ENCODE measurements around the gene PNKD.

Gene PNKD

DNA sequence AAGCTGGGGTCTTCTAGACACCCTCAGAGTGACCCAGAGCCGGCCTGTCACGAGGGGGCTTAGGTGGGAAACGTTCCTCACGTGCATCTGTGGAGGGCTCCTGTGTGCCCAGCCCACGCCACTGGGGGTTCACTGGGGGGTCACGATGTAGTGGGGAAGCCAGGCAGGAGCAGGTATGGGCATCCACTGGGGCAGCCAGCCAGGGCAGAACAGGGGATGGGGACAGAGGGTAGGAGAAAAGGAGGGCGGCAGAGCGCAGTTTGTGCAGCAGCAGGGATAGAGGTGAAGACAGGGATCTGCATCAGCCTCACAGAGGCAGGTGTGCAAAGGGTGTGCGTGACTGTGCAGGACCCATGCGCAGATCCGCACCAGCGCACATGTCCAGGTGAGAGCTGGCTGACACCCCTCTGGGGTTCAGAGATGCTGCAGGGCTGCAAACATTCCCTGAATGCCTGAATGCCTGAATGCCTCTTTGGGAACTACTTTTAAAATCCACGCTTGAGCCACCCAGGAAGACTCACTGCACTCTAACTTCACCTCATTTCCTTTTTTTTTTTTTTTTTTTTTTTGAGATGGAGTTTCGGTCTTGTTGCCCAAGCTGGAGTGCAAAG lies 10.0 kb downstream of the PNKD start:
- no peak overlapping the region for H3K4me3 ChIP-seq (ENCODE audit: low read depth, low read length)
- TF ChIP-seq, protein P1, sequence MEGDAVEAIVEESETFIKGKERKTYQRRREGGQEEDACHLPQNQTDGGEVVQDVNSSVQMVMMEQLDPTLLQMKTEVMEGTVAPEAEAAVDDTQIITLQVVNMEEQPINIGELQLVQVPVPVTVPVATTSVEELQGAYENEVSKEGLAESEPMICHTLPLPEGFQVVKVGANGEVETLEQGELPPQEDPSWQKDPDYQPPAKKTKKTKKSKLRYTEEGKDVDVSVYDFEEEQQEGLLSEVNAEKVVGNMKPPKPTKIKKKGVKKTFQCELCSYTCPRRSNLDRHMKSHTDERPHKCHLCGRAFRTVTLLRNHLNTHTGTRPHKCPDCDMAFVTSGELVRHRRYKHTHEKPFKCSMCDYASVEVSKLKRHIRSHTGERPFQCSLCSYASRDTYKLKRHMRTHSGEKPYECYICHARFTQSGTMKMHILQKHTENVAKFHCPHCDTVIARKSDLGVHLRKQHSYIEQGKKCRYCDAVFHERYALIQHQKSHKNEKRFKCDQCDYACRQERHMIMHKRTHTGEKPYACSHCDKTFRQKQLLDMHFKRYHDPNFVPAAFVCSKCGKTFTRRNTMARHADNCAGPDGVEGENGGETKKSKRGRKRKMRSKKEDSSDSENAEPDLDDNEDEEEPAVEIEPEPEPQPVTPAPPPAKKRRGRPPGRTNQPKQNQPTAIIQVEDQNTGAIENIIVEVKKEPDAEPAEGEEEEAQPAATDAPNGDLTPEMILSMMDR (IDR thresholded peaks at IDR 0.05; ENCODE audit: low read depth, low read length) = no peak

DNA sequence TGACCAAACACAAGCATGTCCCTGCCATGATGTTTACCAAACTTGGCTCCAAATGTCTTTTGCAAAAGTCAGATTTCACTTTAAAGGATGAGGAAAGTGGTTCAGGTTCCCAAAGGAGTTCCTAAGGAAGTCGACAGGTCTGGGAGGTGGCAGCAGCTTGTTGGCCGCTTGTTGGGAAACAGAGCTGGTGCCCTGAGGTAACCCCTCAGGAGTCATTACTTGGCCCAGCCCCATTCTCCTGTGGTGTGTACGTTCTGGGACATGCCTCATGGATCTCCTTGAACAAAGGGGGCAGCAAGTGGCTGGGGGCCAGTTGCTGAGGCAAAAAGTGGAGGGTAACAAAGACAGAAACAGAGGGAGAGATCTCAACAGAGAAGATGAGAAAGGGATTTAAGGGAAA lies 11.1 kb downstream of the PNKD start:
- TF ChIP-seq, protein P1 (IDR thresholded peaks at IDR 0.05; ENCODE audit: low read depth, low read length) = no peak
- no peak overlapping the region for H3K4me3 ChIP-seq (ENCODE audit: low read depth, low read length)

DNA sequence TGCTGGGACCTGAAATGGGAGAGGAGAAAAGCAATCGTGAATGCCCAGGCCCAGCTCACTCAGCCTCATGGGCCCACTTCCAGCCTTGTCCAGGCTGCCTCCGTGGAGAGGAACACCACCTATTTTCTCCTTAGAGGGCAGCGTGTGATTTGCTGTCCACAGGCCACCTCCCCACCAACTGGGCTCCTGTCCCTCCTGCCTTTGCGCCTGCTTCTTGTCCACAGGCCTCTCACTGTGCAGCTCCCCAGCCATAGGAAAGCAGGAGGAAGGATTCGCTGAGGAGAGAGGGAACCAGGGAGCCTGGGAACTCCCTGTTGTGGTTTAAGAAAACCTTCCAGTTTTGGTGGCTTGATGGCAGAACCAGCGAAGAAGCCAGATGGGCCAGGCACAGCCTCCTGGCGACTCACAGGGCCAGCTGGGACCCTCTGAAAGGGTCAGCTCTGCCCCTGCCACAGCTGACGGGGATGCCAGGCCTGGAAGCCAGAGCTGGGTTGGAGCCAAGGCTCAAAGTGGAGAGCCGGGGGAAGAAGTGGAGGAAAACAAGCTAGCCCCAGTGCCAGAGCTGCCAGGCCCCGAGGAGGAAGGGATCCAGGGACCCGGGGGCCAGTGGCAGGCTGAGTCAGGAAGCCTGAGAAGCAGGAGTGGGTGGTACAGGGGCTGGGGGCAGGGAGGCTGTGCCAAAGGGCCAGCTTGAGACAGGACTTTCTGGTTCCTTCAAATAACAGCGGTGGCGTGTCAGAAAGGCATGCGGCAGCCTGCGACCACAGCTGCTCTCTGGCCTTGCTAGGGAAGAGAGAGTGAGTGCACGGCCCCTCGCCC lies 12.1 kb downstream of the PNKD start:
- TF ChIP-seq, protein P1 (IDR thresholded peaks at IDR 0.05; ENCODE audit: low read depth, low read length) = no peak
- H3K4me3 ChIP-seq (ENCODE audit: low read depth, low read length) = no peak overlapping the region

DNA sequence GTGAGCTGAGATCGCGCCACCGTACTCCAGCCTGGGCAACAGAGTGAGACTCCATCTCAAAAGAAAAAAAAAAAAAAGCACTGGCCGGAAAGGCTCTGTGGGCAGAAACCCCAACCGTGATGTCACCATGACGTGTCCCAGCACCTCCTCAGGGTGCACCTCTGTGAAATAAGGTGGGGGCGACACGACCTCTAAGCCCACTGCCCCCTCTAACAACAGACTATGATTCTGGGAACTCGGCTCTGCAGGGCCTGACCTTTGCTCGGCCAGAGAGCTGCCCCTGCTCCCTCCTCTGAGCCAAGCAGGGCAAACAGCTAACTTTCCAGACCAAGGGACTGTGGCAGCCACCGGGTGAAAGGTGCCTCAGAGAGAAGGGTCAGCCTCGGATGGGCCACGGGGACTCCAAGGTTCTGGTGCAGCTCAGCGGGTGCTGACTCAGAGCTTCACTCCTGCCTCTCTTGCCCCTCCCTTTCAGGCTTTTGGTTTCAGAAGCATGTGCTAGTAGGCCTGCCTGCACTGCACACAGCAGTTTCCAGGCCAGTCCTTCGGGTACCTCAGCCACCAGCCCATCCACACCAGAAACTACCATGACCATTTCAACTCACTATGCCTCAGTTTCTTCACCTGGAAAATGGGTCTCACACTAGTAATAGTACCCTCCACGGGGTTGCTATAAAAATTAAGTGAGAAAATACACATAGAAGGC lies 13.9 kb downstream of the PNKD start:
- TF ChIP-seq, protein P1 (IDR thresholded peaks at IDR 0.05; ENCODE audit: low read depth, low read length) = no peak
- H3K4me3 ChIP-seq (ENCODE audit: low read depth, low read length) = peak overlapping the region; percentile 26; the same call in 1 of the 2 replicates

DNA sequence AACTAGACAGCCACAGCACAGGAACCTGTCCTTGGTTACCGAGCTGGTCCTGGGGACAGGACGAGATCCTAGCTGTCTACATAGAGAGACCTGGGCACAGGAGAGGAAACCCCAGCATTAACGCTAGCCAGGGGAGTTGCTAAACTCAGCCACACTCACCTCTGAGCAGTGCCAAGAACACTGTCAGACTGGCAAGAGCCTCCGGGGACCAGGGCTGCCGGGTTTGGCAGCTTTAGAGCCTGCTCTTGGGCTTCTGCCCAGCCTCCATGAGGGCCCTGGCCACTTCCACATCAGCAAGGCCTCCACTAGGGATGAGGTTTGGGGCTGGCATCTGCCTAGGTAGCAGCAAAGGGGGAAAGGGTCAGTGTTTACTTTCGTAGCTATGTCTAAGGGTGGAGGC lies 15.3 kb downstream of the PNKD start:
- TF ChIP-seq, protein P1 (IDR thresholded peaks at IDR 0.05; ENCODE audit: low read depth, low read length) = no peak
- H3K4me3 ChIP-seq (ENCODE audit: low read depth, low read length) = peak overlapping the region; percentile 63

DNA sequence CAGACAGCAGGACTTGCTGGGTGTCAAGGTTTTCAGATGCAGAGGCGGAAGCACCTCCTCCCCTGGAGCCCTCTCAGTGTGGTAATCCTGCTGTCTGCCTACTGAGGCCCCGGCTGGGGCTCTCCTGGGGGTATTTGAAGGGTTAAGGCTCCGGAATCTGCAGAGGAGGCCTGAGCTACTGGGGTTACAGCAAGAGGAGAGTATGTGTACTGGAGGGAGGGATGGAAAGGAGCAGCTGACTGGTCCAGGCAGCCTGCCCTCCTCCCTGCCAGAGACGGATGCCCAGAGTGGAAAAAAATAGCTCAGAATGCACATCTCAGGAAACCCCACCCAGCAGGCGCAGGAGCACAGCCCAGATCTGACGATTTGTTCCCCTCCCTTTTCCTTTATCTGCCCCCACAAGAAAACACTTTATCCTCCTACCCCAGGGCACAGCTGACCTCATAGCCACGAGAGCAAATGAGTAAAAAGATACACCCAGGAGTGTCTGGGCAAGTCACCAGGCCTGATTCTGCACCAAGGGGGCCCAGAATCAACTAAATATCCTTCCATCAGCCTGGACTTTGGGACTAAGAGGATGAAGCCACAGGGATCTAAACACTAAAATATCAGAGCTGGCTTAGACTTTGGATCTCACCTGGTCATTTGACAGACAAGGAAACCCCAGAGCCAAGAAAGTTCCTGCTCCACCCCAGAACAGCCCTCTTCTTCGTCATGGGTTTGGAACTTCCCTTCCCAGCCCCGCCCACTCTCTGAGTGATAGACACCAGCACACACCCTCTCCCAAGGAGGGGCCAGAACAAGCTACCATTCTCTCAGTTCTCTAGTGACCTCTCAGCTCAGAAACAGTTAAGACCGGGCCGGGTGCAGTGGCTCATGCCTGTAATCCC lies 16.5 kb downstream of the PNKD start:
- H3K4me3 ChIP-seq (ENCODE audit: low read depth, low read length) = peak overlapping the region; percentile 63
- TF ChIP-seq, protein P1 (IDR thresholded peaks at IDR 0.05; ENCODE audit: low read depth, low read length) = no peak
